ENCODE results near the gene ROR1.

GRCh38 chr1:64001038-64001437, 227.2 kb downstream of the ROR1 start:
- TF ChIP-seq SIN3A (IDR thresholded peaks at IDR 0.05; ENCODE audit: borderline replicate concordance, insufficient read depth, low read length) (no peak), POLR2AphosphoS5 (IDR thresholded peaks at IDR 0.05; ENCODE audit: low read depth, low read length) (no peak)
